ENCODE results near the gene DENND1B. TPM values are rescaled to one million over a fixed set of nuclear protein-coding genes. Genes with fewer than 3 reads are reported as not detected.

The DENND1B gene
- total and polyA plus RNA-seq, 12 donors, result 1.7 to 14.3 (median 6.5) TPM

GRCh38 chr1:197618061-197618460 is 157.2 kb downstream of the DENND1B start:
- no peaks in the 10 kb centered on the region for H3K4me1 ChIP-seq (replicated peaks in 1 of 2)
- H3K9me3 ChIP-seq (replicated peaks in 1 of 3), result no peaks in the 10 kb centered on the region
- intact Hi-C loops (cut with DNase I), result loop anchor here in 1 of 2 donors (5.0 to 10.0 kb wide), 2 partner anchors 249 to 847 kb away; no protein-coding TSS in a partner anchor
- H3K4me3 ChIP-seq, result no peak overlapping the region
- no peak overlapping the region for H3K27ac ChIP-seq
- WGBS, 4 donors, result 56 to 70% (median 65%) methylated on average over 3 of the region's 3 CpGs
- no peak for DNase-seq
- no peaks in the 10 kb centered on the region for H3K27me3 ChIP-seq
- H3K36me3 ChIP-seq (replicated peaks in 1 of 2), result no peaks in the 10 kb centered on the region
- TF ChIP-seq POLR2A (IDR thresholded peaks at IDR 0.05) (no peak), CTCF (IDR thresholded peaks at IDR 0.05) (no peak)

DNA sequence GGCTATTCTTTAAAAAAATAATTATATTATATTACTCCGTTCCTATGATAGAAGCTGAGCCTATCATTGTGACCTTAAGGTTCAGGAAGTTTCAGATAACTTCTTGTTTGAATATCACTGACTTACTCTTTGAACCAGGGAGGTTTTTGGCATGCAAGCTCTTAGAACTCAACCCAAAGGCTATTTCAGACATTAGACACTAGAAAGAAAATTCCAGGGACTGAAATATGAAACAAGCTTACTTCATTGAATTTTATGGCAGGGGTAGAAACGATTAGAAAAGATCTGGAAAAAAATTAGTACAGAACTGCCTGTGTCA is 159.6 kb downstream of the DENND1B start:
- Histone ChIP-seq H3K36me3 (replicated peaks in 1 of 2) (no peaks in the 10 kb centered on the region), H3K4me3 (no peak overlapping the region), H3K27me3 (no peaks in the 10 kb centered on the region), H3K27ac (no peak overlapping the region), H3K4me1 (replicated peaks in 1 of 2) (no peaks in the 10 kb centered on the region), H3K9me3 (replicated peaks in 1 of 3) (no peaks in the 10 kb centered on the region)
- no peak for TF ChIP-seq POLR2A (IDR thresholded peaks at IDR 0.05)
- no peak for TF ChIP-seq CTCF (IDR thresholded peaks at IDR 0.05)
- WGBS, 4 donors, result 52 to 66% (median 55%) methylated on average over 2 of the region's 2 CpGs
- DNase-seq, result no peak
- intact Hi-C loops (cut with DNase I), result loop anchor here in 1 of 2 donors (5.0 to 10.0 kb wide), 2 partner anchors 252 to 849 kb away; no protein-coding TSS in a partner anchor

- Histone ChIP-seq H3K9me3 (replicated peaks in 1 of 3) (no peaks in the 10 kb centered on the region), H3K27ac (no peak overlapping the region), H3K4me1 (replicated peaks in 1 of 2) (no peaks in the 10 kb centered on the region), H3K36me3 (replicated peaks in 1 of 2) (no peaks in the 10 kb centered on the region), H3K4me3 (no peak overlapping the region), H3K27me3 (no peaks in the 10 kb centered on the region)
- peak; percentile 28 to 64 (median 58) for TF ChIP-seq CTCF (IDR thresholded peaks at IDR 0.05)
- TF ChIP-seq POLR2A (IDR thresholded peaks at IDR 0.05), result no peak
- DNase-seq, result peak in 6 of 7 donors; percentile 16 to 67 (median 40)
- intact Hi-C loops (cut with DNase I), result loop anchor here in 1 of 2 donors (5.0 to 10.0 kb wide), 2 partner anchors 252 to 850 kb away; no protein-coding TSS in a partner anchor
- WGBS, 4 donors, result 31 to 39% (median 34%) methylated on average over 3 of the region's 3 CpGs
These were observed 160.2 kb downstream of the DENND1B start for GRCh38 chr1:197614916-197615692.

GRCh38 chr1:197606168-197606845 is 169.0 kb downstream of the DENND1B start:
- no peak for TF ChIP-seq POLR2A (IDR thresholded peaks at IDR 0.05)
- TF ChIP-seq CTCF (IDR thresholded peaks at IDR 0.05), result no peak
- no peak for DNase-seq
- Histone ChIP-seq H3K4me1 (replicated peaks in 1 of 2) (no peaks in the 10 kb centered on the region), H3K36me3 (replicated peaks in 1 of 2) (no peaks in the 10 kb centered on the region), H3K27ac (no peak overlapping the region), H3K4me3 (no peak overlapping the region), H3K27me3 (no peaks in the 10 kb centered on the region), H3K9me3 (replicated peaks in 1 of 3) (no peaks in the 10 kb centered on the region)
- 91 to 98% (median 97%) methylated on average over 6 of the region's 6 CpGs for WGBS, 4 donors
- intact Hi-C loops (cut with DNase I), result no loop called here
